Measurements from ENCODE around the gene KCNS1.
A peak's percentile ranks its signal among the peaks of the same experiment; 100 is the strongest.
"Not testable (repeated sequence)": the region's sequence is repeated elsewhere in the genome, so short reads cannot be mapped to it uniquely, and the experiment has no call there.

Gene KCNS1

DNA sequence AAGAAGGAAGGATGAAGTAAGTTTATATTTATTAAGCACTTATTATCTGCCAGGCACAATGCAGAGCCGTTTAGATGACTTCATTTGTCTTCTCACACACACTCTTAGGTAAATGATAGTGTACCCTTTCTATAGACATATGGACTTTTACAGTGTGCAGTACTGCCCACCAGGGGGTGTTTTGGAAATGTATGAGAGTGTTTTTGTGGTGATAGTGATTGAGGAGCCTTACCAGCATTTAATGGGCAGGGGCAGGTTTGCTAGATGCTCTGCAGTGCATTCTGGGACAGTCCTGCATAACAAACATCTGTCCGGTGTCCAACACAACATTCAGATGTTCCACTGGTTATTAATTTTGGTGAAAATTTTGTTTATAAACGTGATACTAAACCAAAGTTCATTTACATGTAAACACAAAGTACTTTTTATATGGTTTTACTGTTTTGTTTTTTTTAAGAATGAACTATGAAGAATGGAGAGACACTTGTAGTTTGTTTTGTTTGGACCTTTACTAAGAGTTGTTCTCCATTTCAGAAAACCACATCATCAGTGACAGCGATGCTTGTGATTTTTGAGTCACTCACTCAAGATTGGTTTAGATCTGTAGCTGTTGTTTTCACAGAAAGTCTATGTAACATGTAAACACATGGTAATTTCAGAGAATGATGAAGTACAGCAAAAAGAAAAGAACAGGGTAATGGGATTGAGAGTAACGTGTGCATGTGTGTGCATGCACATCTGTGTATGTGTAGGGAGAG lies 19.9 kb downstream of the KCNS1 start:
- no peak for DNase-seq (ENCODE audit: low read depth)

DNA sequence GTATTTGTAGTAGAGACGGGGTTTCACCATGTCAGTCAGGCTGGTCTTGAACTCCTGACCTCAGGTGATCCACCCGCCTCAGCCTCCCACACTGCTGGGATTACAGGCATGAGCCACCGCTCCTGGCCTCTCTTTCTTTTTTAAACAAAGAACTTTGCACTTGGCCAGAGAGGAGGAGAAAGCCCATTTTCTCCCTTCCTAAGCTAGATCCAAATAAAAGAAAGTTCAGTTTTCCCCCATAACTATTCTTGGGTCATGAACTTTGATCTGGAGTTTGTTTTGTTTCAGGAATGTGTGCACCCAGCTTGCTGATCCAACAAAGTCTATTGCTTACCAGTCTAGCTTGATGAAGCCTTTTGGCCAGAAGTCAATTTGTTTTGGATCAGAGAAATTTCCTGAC lies 23.4 kb downstream of the KCNS1 start:
- no peak for DNase-seq (ENCODE audit: low read depth)

DNA sequence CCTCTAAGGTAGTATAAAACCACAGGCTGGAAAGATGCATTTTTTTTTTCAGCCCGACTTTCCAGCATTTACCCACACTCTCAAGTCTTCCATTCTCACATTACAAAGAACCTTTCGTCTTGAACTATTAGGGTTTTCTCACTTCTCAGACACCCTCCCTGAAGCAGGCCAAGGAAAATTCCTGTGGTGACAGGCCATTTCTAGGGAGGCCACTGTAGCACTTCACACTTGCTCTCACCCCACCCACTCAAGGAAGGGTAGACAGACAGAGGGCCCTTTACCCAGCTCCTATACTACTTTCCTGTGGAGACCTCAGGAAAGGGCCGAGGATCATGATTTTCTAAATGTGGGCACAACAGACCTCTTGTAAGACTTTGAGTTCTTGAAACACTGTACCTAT lies 27.7 kb downstream of the KCNS1 start:
- no peak for DNase-seq (ENCODE audit: low read depth)

- no peak for DNase-seq (ENCODE audit: low read depth)
These were observed 28.9 kb downstream of the KCNS1 start for GRCh38 chr20:45072066-45072465.

- no peak for DNase-seq (ENCODE audit: low read depth)
These were observed 29.8 kb downstream of the KCNS1 start for GRCh38 chr20:45070932-45071632.

DNA sequence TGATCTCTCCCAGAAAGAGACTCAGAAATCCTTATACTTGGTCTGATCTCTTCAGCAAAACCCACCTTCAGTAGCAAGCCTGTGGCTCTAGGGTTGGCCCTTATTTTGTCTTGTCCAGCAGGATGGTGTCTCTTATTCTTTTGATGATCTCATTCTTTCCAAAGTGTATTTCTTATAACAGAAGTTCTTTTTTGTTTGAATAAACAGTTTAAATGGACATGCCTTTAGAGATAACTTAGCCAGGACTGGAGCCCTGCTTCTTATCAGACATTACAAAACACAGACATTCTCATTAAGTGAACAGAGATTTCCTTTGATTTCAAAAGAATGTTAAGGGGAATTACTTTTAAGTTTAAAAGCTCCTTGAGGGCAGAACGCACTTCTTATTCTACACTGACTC lies 31.7 kb downstream of the KCNS1 start:
- DNase-seq (ENCODE audit: low read depth) = no peak

DNA sequence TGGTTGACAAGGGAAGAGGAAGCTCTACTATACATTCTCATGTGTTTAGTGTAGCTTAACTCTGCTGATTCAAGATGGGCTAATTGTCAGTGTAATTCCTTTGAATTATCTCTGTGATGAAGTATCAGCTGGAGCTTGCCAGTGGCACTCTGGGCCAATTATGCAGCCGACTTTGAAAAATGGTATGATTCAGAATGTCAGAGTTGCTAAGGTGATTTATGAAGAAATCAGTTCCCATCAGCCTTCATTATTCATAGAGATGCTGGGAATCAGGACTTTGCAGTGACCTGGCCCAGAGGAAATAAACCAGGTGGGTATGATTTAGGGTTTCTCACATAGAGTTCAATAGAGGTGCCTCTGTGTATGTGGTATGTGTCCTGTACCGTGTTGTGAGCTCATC lies 33.4 kb downstream of the KCNS1 start:
- DNase-seq (ENCODE audit: low read depth) = no peak

DNA sequence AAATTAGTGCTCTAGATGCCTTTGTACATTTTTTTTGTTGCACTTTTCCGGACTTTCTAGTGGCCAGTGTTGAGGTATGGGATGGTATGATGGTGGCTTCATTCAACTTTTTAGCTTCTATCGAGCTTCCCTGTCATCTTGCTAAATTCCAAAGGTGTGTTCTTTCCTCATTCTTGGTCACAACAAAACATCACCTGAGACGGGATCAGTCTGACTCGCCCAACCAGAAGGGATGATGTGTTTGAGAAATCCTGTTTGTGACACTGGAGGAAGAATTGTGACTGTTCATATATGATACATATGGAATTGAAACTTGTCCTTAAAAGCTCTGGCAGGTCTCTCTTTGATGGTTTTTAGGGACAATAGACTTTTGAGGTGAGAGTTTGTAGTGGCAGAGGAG lies 33.8 kb downstream of the KCNS1 start:
- no peak for DNase-seq (ENCODE audit: low read depth)

DNA sequence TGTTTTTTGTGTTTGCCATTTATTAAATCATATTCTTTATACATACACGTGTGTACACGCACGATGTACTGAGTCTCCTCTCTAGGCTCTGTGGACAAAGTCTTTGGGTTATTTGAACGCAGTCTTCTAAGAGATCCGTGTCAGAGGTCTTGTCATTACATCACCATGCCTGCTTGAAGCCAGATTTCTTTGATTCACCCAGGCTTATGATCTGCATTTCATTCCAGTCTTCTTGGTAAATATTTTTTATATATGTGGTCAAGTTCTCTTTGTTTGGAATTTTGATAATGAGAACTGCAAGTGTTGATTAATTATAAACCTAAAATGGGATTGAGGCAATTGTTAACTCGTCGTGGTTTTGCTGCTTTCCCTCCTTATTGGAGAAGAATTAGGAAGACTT lies 34.6 kb downstream of the KCNS1 start:
- no peak for DNase-seq (ENCODE audit: low read depth)

DNA sequence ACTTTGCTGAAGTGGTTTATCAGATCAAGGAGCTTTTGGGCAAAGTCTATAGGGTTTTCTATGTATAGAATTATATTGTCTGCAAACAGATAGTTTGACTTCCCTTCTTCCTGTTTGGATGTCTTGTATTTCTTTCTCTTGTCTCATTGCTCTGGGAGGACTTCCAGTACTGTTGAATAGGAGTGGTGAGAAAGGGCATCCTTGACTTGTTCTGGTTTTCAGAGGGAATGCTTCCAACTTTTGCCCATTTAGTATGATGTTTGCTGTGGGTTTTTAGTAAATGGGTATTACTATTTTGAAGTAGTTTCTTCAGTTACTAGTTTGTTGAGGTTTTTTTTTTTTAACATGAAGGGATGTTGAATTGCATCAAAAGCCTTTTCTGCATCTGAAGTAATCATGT lies 36.1 kb downstream of the KCNS1 start:
- DNase-seq (ENCODE audit: low read depth) = no peak

GRCh38 chr20:45063107-45063506 lies 37.8 kb downstream of the KCNS1 start:
- DNase-seq (ENCODE audit: low read depth) = not testable (repeated sequence)

DNA sequence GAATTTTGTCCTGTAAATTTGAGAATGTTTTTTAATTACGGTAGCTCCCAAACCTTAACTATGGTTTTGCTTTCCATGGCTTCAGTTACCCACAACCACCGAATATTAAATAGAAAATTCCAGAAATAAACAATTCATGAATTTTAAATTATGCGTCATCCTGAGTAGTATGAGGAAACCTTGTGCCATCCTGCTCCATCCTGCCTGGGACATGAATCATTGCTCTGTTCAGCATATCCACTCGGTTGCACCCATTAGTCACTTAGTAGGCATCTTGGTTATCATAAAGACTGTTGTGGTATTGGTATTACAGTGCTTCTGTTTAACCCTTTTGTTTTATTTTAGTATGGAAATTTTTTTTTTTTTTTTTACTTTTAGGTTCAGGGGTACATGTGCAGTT lies 39.7 kb downstream of the KCNS1 start:
- DNase-seq (ENCODE audit: low read depth) = peak; percentile 95

DNA sequence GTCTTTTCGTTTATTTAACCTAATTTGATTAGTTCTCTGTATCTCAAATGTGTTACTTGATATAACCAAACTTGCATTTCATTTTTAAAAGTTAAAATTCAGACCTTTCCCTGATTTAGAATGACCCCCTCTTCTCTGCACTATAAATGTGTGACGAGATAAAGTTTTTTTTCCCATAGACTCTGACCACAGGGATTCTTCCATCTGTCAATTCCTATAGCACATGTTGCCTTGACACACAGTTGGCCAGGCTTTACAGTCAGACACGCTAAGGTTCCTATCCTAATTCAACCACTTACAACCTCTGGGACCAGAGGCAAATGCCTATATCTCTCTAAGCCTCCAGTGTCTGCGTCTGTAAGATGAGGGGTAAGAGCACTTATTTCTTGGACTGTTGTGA lies 40.6 kb downstream of the KCNS1 start:
- no peak for DNase-seq (ENCODE audit: low read depth)

- no peak for DNase-seq (ENCODE audit: low read depth)
These were observed 41.8 kb downstream of the KCNS1 start for GRCh38 chr20:45059022-45059728.

DNA sequence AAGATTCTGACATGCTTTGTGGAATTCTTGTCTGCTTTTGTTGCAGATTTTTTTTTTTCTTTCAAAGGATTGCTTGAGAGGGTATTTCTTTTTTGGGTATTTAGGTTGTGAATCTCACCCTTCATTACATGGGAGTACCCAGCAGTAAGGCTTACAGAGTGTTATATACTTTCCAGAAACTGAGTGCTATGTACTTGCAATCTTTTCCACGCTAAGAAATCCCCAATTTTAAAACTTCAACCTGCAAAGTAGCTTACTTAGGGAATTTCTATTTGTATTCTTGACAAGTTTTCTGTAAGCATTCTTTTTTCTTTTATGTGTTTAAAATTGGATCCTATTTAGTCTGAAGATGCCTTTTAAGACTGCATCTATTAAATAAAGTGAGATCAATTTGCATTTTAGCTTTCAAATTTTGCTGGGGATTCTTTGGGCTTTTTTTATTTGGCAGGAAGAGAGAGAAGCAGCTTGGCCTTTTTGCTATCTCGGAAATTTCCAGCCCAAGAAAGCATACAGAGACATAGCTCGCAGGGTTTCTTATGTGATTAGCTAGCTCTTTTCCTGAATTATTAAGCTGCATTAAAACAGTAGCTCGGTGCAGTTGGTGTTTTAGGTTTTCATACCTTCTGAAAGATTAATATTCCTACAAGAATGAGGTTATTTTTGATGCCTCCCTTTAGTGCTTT lies 42.6 kb downstream of the KCNS1 start:
- no peak for DNase-seq (ENCODE audit: low read depth)

DNA sequence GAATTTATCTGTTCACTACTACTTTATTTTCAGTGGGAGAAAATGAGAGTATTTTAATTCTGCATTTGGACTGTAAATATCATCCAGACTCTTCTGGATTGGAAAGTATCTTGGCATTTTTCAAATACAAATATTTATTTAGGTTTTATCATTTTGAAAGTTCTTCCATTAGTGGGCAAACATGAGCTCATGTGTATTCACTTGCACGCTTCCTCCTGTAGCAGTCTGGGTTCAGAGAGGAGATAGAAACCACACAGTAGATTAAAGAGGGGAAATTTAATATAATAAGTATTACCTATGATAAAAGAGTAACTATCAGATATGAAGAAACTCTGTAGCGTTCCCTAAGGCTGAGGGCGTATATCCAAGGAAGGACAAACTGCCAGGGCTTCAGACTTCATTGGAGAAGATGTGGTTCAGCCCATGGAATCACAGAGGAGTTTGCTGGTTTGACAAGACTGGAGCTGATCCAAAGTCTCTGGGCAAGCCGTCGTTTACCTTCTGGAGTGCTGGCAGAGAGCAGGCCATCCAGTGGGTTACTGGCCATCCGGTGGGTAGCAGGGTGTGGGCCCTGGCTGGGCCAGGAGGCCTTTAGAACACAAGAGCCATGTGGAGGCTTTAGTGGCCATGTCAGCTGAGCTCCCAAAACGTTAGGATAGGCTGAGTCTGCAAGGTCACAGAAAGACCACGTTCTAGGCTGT lies 44.3 kb downstream of the KCNS1 start:
- no peak for DNase-seq (ENCODE audit: low read depth)

- DNase-seq (ENCODE audit: low read depth) = no peak
These were observed 45.9 kb downstream of the KCNS1 start for GRCh38 chr20:45055056-45055455.

DNA sequence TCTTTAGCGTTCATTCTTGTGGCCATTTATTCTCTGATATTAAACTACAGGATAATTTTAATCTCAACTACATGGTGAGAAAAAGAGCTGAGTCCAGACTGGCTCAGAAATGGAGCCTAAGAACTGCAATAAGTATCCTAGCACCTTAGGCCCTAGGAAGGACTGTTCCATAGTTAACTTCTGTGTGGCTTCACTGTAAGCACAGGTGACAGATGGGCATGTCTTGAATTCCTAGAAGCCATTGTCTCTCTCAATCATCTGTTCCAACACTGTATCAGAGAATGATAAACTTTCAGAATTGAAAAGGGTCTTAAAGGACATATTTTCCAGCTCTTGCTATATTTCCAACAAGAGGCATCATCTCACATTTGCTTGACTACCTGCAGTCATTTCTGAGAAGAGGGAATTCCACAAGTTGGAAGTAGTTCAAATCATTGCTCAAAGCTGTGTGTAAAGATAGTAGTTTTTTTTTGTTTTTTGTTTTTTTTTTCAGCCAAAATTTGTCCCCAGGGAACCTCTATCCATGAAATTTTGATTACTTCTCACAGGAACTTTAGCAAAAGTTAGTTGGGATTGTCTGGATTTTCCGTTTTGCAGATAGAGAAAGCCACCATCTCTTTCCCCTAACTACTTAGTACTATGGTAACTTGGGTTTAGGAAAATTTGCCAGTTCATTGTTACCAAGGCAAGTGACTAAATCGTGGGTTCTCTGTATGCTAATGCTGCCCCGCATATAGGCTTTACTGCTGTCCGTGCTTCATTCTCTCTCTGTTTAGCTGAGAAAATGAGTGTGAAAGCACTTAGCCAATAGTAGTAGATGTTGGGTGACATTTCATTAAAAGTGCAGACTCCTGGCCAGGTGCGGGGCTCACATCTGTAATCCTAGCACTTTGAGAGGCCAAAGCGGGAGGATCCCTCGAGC lies 47.2 kb downstream of the KCNS1 start:
- no peak for DNase-seq (ENCODE audit: low read depth)

DNA sequence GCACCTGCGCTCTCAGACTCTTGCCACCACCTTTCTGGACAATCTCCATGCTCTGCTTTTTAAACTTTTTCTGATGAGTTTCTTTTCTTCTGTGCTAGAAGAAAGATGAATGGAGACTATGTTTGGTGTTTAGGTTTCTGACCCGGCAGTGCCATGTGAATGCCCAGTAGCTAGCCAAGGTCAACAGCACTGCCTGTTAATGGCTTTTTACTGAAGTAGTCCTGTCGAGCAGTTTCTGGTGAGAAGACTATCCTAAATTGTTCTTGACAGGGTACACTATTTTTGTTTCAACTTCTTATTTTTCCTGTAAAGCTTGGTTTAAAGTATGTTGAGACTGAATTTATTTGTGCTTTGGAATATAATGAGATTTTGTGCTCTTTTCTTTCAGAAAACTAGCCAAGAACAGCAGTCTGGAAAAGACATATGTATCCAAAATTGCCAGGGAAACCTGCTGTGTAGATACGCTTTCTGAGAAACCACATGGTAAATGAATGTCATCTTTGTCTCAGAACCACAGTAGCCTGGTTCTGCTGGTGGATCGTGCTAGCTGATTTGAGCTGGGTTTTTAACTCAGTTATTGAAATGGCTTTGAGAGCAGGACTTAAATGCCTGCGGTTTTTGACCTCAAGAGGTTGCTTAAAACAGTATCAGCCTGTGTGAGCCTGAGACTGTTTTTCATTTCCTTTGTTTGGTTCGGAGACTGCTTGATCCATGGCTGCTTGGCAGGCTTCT lies 48.1 kb downstream of the KCNS1 start:
- no peak for DNase-seq (ENCODE audit: low read depth)

Data from HS-27A (cell line).